ENCODE measurements around the gene LHX2.

- no peak for TF ChIP-seq POLR2A (IDR thresholded peaks at IDR 0.05; ENCODE audit: low read depth, low read length)
- TF ChIP-seq CTCF (conservative IDR thresholded peaks at IDR 0.05; ENCODE audit: low read depth, low read length), result no peak
- TF ChIP-seq USF2 (IDR thresholded peaks at IDR 0.05; ENCODE audit: low read depth, low read length), result no peak
- TF ChIP-seq CEBPB (IDR thresholded peaks at IDR 0.05; ENCODE audit: low read depth, low read length), result no peak
- TF ChIP-seq MAZ (IDR thresholded peaks at IDR 0.05; ENCODE audit: borderline replicate concordance, low read depth, low read length), result no peak
- no peak for TF ChIP-seq RAD21 (IDR thresholded peaks at IDR 0.05; ENCODE audit: low read length)
- TF ChIP-seq RFX5 (IDR thresholded peaks at IDR 0.05; ENCODE audit: low read depth, low read length), result no peak
- no peak for TF ChIP-seq BHLHE40 (IDR thresholded peaks at IDR 0.05; ENCODE audit: low read depth, low read length)
- no peak for TF ChIP-seq CHD1 (IDR thresholded peaks at IDR 0.05; ENCODE audit: low read depth, low read length)
- no peak for TF ChIP-seq ELK1 (IDR thresholded peaks at IDR 0.05; ENCODE audit: borderline replicate concordance, low read depth, low read length)
These were observed 25.7 kb upstream of the LHX2 start for GRCh38 chr9:123985869-123986268.
